ENCODE results near the gene HSD17B2. TPM values are rescaled to one million over a fixed set of nuclear protein-coding genes. Genes with fewer than 3 reads are reported as not detected.
A peak's percentile ranks its signal among the peaks of the same experiment; 100 is the strongest.
"Not testable (repeated sequence)": the region's sequence is repeated elsewhere in the genome, so short reads cannot be mapped to it uniquely, and the experiment has no call there.

HSD17B2 gene
- polyA plus RNA-seq, 3 donors: 11.0 to 18.0 (median 13.5) TPM

GRCh38 chr16:82119405-82119804, 84.4 kb downstream of the HSD17B2 start:
- DNase-seq: no peak

GRCh38 chr16:82124651-82125050, 89.6 kb downstream of the HSD17B2 start:
- DNase-seq: no peak

- no peak for DNase-seq
Observed at GRCh38 chr16:82129881-82130280, 94.8 kb downstream of the HSD17B2 start.

GRCh38 chr16:82133798-82134197, 98.7 kb downstream of the HSD17B2 start:
- DNase-seq: no peak

GRCh38 chr16:82134846-82135245, 99.8 kb downstream of the HSD17B2 start:
- no peak for DNase-seq

- peak; percentile 53 for DNase-seq
Observed at GRCh38 chr16:82135844-82136243, 100.8 kb downstream of the HSD17B2 start.

GRCh38 chr16:82136956-82137821, 102.1 kb downstream of the HSD17B2 start:
- DNase-seq: no peak

- no peak for DNase-seq
Observed at GRCh38 chr16:82137822-82138167, 102.7 kb downstream of the HSD17B2 start.

- DNase-seq: no peak
Observed at GRCh38 chr16:82138478-82139285, 103.6 kb downstream of the HSD17B2 start.

GRCh38 chr16:82139286-82139571, 104.2 kb downstream of the HSD17B2 start:
- DNase-seq: not testable (repeated sequence)

- DNase-seq: no peak
Observed at GRCh38 chr16:82146556-82146955, 111.5 kb downstream of the HSD17B2 start.

- DNase-seq: no peak
Observed at GRCh38 chr16:82146957-82147356, 111.9 kb downstream of the HSD17B2 start.

- no peak for DNase-seq
Observed at GRCh38 chr16:82147546-82147945, 112.5 kb downstream of the HSD17B2 start.

Other genes starting within 250 kb of the HSD17B2 start
- 10 to 100 TPM; 14.6 to 20.0 (median 14.7) TPM for gene SDR42E1, start 23.8 kb upstream of the HSD17B2 start, polyA plus RNA-seq (ENCODE audit: insufficient read length in 3 of 3)
- 10 to 100 TPM; 46.7 to 59.6 (median 46.9) TPM for gene MPHOSPH6, start 135.0 kb downstream of the HSD17B2 start, polyA plus RNA-seq (ENCODE audit: insufficient read length in 3 of 3)

All from renal pelvis (tissue), 4 donors.